NCI-H2107 treated with DMSO at 0.1 percent for 48 hours (cell line): ENCODE measurements around the gene RGS6.

ENCODE experiments used
- DNase-seq: peaks from one replicate; lab custom pipeline; 2025; ENCODE audit not compliant: unreplicated experiment; lab: John Stamatoyannopoulos, UW

The RGS6 gene

DNA sequence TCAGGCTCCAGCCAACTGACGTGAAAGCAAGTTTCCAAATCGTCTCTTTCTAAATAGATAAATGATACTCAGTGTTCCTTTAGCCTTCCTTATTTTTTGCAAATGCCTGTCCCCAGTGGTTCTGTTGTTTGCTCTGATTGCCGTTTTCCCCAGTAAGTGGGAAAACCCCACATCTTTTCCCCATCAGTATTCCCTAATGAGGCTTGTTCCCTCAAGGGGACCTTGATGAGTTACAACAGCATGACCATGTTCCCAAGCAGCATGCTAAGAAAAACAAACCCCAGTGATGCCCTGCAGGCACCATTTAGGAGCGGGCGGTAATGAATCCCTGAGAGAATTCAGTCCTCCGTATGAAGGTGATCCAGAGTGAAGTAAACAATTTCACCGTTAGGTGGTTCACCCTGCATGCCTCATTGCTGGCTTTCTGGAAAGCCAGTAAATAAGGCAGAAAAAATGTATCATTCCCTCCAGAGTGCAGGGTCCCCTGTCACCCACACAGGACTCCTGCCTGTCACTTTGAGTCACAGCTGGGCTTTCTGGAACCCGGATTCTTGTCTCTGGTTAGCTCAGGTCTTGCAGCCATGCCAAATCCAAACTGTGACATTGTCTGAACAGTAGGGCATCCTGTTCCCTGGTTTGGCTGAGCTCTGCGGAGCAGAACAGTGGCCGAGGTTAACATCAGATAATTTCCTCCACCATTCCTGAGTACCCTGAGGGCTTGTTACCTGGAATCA, 222.6 kb downstream of the RGS6 start:
- no peak for DNase-seq

DNA sequence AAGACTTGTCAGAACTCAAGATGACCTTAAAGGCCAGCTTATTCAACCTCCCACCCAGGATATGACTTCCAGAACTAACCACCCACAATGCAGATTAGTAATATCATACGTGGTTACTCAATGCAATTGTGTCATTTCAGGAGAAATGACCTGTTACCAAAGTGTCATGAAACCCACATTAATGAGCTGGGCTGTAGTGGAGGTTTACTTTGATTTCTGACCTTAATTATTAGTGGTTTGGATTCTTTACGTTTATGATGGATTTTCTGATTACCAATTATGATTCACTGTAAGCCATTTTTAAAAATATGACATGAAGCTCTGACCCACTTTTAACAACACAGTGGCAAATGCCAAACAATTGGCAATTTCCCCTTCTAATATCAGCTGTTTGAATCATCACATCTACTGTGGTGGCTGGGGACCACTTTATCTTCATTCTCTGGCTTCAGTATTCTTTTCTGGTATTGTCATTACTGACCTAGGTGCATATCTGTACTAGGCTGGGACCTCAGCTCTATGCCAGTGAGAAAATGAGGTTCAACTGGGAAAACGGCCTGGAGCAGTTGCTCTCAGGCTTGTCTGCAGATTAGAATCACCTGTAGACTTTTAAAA, 223.3 kb downstream of the RGS6 start:
- DNase-seq, result no peak

DNA sequence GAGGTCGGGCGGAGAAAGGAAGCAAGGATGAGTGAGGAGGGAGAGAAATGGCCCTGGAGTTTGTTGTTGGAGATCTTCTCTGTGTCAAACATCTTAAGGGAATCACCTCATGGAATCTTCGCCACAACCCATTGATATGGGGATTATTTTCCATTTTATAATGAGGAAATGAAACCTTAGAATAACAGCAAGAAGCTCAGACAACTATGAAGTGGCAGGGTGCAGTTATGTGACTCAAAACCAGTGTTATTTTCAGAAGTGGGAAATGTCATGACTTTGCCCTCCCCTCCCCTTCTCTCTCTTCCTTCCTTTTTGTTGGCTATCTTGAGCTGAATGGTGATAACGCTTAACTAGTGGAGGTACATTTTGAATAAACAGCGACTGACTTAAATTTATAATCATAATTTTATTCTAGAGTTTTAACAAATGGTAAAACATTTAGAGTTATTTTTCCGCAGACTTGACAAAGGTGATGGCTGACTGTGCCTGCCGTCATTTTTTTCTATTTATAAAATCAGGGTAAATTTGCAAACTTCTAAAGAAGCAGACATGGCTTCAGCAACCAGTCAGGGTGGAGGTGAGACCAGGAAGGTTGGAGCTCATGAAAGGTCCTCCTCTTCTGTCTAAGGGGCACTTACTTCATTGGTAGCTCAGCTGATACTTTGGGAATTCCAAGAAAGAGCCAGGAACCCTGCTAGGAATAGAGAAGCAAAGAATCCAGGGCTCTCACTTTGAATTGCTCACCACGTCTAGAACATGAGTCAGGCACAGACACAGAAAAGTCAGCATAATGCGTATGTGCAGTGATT, 232.4 kb downstream of the RGS6 start:
- no peak for DNase-seq

DNA sequence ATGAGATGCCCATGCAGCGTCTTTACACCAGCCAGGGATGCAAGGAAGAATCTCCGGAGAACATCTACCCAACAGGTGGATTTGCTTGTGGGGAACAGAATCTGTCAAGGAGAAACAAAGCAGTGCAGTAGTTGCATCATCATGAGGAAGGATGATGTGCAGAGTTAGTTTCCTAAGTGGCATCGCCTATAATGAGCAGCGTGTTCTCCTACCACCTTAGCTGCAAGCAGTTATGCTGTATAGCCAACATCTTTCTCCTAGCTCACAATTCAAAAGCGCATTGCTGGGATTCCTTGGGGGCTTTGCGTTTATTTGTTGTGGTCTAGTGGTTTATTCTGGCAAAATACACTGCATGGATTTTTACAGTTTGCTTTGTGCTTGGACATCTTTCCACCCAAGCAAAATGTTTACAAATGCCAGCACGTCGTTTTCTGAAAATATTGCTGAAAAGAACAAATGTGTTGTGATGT, 233.0 kb downstream of the RGS6 start:
- DNase-seq, result no peak

DNA sequence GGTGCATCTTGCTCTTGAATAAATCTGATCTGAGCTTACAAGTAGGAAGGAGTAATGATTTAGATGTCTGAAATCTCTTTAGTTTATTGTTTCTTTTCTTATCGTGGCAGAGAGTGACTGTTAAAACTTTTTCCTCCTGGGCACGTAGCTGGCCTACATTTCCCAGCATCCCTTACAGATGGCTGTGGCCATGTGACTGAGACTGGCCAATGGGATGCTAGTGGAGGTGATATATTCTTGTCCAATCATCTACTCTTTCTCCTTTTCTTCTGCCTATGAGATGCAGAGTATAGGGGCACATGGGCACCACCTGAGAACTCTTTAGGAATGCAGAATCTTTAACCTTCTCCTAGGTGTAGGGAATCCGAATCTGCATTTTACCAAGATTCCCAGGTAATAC, 237.3 kb downstream of the RGS6 start:
- DNase-seq, result no peak

DNA sequence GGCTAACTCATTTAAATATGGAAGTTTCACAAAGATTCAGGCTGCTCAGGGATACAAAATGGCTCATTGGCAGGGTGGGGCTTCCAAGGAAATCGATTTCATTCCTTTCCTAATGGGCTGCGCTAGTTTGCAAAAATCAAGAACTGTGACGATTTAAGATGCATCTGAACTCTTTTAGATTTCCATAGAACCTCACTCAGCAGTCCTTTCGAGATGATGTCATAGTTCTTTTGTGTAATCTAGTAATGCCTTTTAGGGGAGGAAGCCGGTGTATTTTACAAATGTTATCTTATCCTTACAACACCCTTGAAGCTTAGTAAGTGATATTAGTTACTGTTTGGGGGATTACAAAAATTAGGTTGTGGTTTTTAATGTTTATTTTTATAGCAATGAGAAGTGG, 239.8 kb downstream of the RGS6 start:
- DNase-seq, result no peak

DNA sequence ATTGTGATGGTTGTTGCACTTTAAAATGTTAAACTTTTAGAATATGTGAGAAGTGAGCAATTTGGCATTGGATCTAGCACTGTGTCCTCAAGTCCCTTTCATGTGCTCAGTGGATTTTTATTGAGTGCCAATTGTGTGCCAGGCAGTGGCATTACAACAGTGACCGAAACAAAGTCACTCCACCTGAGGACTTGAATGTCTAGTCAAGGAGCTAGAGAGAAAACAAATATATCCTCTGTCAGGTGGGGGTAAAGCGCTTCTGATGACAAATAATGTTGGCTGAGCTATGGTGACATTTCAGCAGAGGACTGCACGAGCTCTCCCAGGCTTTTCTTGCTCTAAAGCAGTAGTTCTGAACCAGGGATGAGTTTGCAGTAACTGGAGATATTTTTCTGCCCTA, 240.4 kb downstream of the RGS6 start:
- DNase-seq, result no peak

DNA sequence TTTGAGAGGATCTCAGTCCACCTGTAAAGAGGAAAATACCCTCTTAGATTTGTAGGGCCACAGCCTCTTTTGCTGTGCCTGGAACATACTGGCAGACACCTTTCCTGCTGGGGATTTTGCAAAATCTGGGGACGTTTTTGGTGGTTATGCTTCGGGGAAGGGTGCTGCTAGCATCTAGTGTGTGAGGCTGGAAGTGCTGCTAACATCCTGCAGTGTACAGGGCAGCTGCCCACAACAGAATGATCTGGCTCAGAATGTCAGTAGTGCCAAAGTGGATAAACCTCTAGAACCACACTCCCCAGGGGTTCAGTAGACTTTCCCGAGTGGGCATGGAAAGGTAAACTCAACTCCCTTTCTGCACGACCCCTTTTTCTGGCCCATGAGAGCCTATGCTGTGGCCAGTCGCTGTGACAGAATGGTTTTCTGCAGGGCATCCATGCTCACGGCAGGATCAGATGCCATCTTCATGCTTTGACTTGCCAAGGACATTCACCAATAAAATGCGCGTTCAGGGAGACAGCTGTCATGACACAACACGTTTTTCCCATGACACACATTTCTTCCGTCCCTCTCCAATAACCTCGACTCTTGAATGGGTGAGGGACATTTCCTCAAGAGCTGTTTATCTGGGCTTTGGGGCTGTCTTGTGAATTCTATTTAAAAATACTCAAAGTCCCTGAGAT, 240.9 kb downstream of the RGS6 start:
- no peak for DNase-seq

DNA sequence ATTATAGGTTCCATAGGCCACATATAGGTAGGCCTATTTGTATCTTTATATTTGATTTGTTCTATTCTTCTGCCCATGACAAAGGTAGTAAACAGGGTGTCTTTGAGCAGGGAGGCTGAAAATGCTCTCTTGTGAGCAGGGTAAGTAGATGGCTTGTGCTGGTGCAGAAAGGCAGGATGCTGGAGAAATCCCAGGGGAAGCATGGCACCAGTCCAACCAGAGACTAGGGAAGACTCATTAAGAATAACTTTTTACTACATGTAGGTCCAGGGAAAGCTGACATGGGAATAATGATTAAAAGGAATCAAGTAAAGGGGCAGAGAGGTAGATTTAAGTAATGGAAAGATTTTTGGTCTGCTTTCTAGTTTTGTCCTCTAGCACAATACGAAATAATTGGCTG, 245.0 kb downstream of the RGS6 start:
- DNase-seq, result no peak

DNA sequence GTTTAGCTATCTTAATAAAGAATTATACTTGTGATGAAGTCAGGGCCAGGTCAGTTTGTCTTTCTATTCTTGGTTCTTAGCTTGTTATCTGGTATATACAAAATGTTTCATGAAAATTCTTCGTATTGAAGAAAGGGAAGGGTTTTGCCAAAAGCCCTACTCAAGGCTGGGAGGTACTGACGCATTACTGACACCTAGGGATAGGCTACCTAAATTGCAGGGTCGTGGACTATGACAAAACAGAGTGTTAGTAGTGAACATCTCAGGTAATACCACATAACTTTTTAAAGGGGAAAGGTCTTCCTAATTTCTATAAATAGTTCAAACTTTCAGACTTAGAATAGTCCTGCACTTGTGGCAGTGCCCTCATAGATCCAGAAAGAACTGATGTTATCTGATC, 246.3 kb downstream of the RGS6 start:
- DNase-seq, result no peak

DNA sequence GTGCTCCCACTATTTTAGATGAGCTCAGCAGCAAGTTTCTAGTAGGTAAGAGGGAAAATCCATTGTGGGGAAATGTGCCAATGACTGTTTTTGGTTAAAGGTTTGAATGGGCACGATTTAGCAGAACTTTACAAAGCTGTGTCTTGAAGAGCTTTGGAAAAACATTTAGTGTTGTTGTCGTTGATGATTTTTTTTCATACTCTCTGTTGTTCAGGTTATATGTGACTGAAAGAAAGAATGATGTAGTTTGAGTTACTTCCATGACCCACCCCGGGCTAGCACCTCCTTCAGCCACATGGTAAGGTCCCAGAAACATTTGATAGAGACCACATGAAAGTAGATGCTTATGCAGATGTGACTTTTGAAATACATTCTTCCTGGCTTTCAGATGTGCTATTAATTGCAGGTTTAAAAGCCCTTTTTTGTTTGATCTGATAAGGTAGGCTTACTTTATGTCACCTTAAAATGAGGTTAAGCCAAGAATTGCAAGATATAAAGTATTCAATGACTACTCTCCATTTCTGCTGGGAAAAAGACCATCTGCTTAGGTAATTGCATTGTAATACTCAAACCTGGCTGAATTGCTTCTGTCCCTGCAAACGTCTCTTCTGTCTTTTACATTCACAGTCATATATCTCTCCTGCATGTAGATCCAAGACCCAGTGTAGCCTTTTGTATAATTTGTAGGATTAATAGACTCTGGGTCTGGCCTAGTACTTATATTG, 250.6 kb downstream of the RGS6 start:
- DNase-seq, result no peak

DNA sequence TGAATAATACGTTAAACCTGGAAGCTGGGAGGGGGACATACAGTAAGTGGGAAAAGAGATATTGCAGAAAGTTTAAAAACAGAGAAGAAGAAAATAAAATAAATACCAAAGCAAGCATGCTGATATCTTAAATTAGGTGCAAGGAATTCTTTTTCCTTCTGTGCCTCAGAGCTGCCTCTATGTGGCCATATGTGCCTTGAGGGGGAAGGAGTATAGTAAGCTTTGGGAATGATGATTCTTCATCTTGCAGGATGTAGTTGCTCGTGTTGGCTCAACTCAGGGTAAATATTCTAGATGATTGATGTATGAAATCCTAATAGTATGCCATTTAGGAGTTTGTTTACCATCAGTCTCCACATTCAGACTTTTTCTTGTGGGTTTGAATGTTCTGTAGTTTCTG, 251.4 kb downstream of the RGS6 start:
- no peak for DNase-seq

DNA sequence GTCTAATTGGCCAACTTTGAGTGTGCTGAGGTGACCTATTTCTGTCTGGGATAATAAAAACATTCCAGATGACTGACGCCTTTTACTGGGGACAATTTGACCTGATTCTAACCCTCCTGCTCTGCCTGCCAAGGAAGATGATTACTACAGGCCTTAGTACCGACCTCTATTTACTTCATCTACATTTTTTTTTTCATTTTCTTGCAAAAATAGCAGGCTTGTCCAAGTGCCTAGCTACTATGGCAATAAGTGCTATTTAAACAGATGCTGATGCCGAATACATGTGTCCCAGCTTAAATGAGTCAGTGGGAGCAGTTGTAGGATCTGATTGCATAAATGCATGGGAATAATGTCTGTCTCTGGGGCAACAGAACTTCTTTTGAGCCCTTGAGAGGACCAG, 254.3 kb downstream of the RGS6 start:
- no peak for DNase-seq

DNA sequence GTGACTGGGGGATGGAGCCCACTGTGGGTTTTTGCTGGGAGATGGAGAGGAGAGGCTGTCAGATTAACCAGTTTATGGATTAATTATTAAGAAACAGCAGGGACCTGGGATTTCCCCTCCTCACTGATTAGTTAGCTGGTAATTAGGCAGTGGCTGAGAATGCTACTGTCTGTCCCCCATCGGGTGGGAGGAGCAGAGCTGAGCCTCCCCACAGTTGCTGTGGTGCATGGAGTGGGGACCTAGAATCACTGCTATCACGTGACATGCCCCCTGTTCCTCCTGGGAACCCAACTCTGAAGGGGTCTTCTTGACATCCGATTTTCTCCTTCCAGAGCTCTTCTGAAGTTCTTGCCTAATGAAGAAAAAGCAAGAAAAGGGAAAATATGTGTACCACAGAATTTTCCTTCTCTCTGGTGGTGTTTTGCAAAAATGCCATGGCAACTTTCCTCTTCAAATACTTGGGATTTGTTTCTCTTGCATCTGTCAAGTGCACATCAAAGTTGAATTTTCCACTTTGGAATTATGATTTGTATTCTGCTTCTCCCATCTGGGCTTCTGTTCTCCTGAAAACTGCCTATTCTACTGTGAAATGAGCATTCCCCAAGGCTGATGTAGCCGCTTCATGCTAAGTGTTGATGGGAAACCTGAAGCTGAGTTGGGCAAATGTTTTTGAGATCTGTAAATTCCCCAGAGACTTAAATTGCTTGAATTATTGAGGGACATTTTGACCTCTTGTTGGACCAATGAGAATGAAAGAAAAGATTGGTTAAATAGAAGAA, 264.2 kb downstream of the RGS6 start:
- DNase-seq, result no peak

DNA sequence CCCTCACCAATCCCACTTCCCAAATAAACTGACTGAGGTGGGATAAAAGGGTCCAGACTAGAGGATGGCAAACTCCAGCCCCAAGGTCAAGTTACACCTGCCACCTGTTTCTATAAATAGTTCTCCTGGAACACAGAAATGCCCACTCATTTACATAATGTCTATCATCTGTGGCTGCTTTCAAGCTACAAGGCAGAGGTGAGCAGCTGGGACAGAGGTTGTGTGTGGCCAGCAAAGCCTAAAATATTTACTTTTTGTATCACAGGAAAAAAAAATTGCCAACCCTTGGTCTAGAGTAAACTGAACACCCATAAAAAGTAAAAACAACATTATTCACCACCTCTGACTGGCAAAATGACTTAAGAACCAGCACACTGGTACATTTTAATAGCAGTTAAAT, 269.4 kb downstream of the RGS6 start:
- no peak for DNase-seq

DNA sequence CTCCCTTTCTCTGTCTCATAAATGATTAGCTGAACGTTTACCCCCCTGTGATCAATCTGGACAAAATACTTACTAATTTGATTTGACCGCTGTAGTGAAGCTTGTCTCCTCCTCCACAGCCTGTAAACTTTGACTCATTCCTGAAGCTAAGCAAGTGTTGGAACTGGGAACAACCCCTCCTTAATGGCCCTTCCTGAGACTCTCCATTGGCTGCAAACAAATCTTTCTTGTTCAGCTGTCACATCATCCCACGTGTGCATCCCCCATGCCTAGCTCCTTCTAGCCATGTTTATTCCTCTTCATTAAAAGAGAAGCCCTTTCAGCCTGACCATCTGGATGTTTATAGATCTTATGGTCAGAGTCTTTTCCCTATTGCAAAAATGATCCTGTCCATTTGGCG, 281.2 kb downstream of the RGS6 start:
- DNase-seq, result no peak

DNA sequence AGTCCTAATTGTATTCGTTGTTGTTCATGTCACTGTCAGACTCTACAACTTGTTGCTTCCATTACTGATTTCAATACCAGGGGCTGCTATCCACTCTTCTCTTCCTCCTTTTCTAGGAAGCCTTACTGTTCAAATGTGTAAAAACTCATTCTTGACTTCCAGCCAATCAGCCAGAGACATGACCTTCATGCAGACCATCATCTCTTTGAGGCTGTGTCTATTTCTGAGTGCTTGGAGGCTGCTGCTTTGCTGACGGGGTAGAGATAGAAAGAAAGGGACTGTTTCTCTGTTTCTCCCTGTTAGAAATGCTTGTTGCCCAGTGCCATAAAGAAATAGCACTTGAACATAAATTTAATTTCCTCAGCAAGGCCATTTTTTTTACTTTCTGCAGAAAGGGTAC, 282.9 kb downstream of the RGS6 start:
- no peak for DNase-seq

DNA sequence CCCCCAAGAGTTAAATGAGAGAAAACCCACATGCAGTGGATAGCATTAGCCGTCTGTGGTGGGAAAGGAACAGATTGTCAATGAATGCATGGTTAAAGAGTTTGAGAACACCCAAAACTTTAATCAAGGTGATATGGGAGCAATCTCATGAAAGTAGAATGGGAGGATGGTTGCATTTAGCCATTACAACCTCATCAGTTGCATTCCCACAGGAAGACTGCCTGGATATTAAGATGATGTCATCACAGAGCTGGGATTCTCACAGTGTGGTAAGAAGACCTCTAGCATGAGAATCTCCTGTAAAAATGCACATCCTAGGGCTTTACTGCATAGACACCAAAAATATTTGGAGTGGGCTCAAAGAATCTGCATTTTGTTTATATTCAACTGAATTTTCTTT, 284.9 kb downstream of the RGS6 start:
- DNase-seq, result no peak

DNA sequence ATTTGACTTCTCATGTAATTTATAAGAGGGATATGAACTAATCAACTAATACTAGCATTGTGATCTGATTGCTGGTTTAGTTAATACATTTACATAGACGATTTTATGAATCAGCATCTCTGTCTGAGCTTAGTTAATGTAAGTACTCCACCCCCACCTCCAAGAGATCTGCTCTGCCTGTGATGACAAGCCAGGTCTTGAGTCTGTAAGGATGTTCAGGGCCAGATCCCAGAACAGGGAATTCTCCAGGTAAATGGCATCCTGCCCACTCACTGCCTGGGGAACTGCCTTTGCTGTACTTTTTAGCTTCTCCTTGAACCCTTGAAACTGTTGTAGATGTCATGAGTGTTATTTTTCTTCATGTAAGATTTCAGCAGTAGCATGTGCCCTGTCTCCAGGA, 289.8 kb downstream of the RGS6 start:
- DNase-seq, result no peak

DNA sequence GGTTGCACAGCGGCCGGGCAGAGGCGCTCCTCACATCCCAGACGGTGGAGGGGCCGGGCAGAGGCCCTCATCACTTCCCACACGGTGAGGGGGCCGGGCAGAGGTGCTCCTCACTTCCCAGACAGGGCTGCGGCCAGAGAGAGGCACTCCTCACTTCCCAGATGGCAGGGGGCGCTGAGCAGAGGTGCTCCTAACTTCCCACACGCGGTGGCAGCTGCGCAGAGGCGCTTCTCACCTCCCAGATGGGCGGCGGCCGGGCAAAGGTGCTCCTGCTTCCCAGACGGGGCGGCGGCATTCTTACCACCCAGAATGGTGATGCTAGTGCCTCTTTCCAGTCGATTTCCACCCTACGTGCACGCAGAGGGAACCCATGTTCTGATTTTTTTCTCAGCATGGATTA, 304.4 kb downstream of the RGS6 start:
- DNase-seq, result no peak
